Chondrocyte (in vitro differentiated cells): Measurements from ENCODE around the gene PHF10. TPM values are rescaled to one million over a fixed set of nuclear protein-coding genes. Genes with fewer than 3 reads are reported as not detected.

Source experiments
- DNase-seq: peaks from one replicate; pipeline ENCODE4 v3.0.0; 2021; ENCODE audit warnings: mixed read lengths, low spot score
- H3K27ac Mint-ChIP-seq: one replicate; pipeline ENCODE4 v1.8.0; 2021; ENCODE audit warnings: mild to moderate bottlenecking, moderate library complexity, mixed read lengths; ENCODE audit not compliant: unreplicated experiment
- H3K27me3 Mint-ChIP-seq: 2 replicates; pipeline ENCODE4 v1.8.0; 2021; ENCODE audit warnings: low read depth, mixed read lengths
- H3K36me3 Mint-ChIP-seq: 2 replicates; pipeline ENCODE4 v1.8.0; 2021; ENCODE audit warnings: low read depth, mixed read lengths
- H3K4me1 Mint-ChIP-seq: 2 replicates; pipeline ENCODE4 v1.8.0; 2021; ENCODE audit warnings: low read depth, mild to moderate bottlenecking, mixed read lengths
- H3K4me3 Mint-ChIP-seq: one replicate; pipeline ENCODE4 v1.8.0; 2021; ENCODE audit warnings: mild to moderate bottlenecking, moderate library complexity, mixed read lengths; ENCODE audit not compliant: unreplicated experiment
- H3K9me3 Mint-ChIP-seq: 2 replicates; pipeline ENCODE4 v1.8.0; 2021; ENCODE audit warnings: low read depth, mixed read lengths
- CTCF ChIP-seq: fragments of 200-600 bp; sonication (generic); IDR thresholded peaks from 2 replicates; pipeline ENCODE4 v1.5.0; 2021; ENCODE audit warnings: antibody characterized with exemption, mild to moderate bottlenecking, moderate library complexity
- total RNA-seq: library from RNA; stranded (reverse); gene quantifications from 3 replicates; pipeline ENCODE4 v1.2.1, GENCODE V29; 2021

The PHF10 gene
- total RNA-seq, 1 donor from 2014 or later = 53.2 TPM

GRCh38 chr6:169657284-169657610, 67.1 kb downstream of the PHF10 start:
- H3K4me3 Mint-ChIP-seq = no peak overlapping the region
- peaks cover 6% of the 10 kb centered on the region for H3K4me1 Mint-ChIP-seq
- no peak for TF ChIP-seq CTCF
- no peak overlapping the region for H3K27ac Mint-ChIP-seq
- no peak for DNase-seq
- no peaks in the 10 kb centered on the region for H3K27me3 Mint-ChIP-seq
- H3K9me3 Mint-ChIP-seq = no peaks in the 10 kb centered on the region
- peaks cover 19% of the 10 kb centered on the region for H3K36me3 Mint-ChIP-seq

GRCh38 chr6:169656546-169657283, 67.6 kb downstream of the PHF10 start:
- H3K27me3 Mint-ChIP-seq = no peaks in the 10 kb centered on the region
- TF ChIP-seq CTCF = no peak
- H3K4me3 Mint-ChIP-seq = peak overlapping the region; percentile 12
- peaks cover 20% of the 10 kb centered on the region for H3K36me3 Mint-ChIP-seq
- H3K27ac Mint-ChIP-seq = no peak overlapping the region
- H3K9me3 Mint-ChIP-seq = no peaks in the 10 kb centered on the region
- peaks cover 6% of the 10 kb centered on the region for H3K4me1 Mint-ChIP-seq
- no peak for DNase-seq

GRCh38 chr6:169654598-169655391, 69.5 kb downstream of the PHF10 start:
- no peaks in the 10 kb centered on the region for H3K9me3 Mint-ChIP-seq
- no peaks in the 10 kb centered on the region for H3K27me3 Mint-ChIP-seq
- no peak for DNase-seq
- H3K36me3 Mint-ChIP-seq = peaks cover 18% of the 10 kb centered on the region
- TF ChIP-seq CTCF = peak; percentile 66
- peaks cover 6% of the 10 kb centered on the region for H3K4me1 Mint-ChIP-seq
- peak overlapping the region; percentile 78 for H3K4me3 Mint-ChIP-seq
- H3K27ac Mint-ChIP-seq = peak overlapping the region; percentile 76

Other genes starting within 250 kb of the PHF10 start
- 22.4 to 39.3 TPM (median 24.9 TPM) in 3 replicates for gene WDR27, start 22.5 kb downstream of the PHF10 start, total RNA-seq
- gene C6orf120, start 22.4 kb downstream of the PHF10 start, total RNA-seq = 27.0 to 29.0 TPM (median 28.6 TPM) in 3 replicates
- 0.64 to 1.4 TPM (median 0.85 TPM) in 3 replicates for gene DYNLT2, start 27.1 kb upstream of the PHF10 start, total RNA-seq
- gene ERMARD, start 27.1 kb upstream of the PHF10 start, total RNA-seq = 26.1 to 35.2 TPM (median 27.4 TPM) in 3 replicates